Right atrium auricular region (tissue), 2 donors: Measurements from ENCODE around the gene CDCA4. TPM values are rescaled to one million over a fixed set of nuclear protein-coding genes. Genes with fewer than 3 reads are reported as not detected.

ENCODE experiments used
- DNase-seq: peaks from one replicate; pipeline ENCODE4 v3.0.0-alpha.2; 2019; ENCODE audit warnings: low spot score
- H3K27ac ChIP-seq, 2 donors: fragments of 200-600 bp; sonication (generic); 1 replicate in 1 of 2; 2 replicates in 1 of 2; pipeline ENCODE4 v1.5.1; 2016 to 2019
- H3K27me3 ChIP-seq, 2 donors: fragments of 200-600 bp; sonication (generic); one replicate each; pipeline versions ENCODE4 v1.5.1 to v1.6.0; 2017 to 2019
- H3K36me3 ChIP-seq: fragments of 200-600 bp; sonication (generic); one replicate; pipeline ENCODE4 v1.5.1; 2016
- H3K4me1 ChIP-seq, 2 donors: fragments of 200-600 bp; sonication (generic); one replicate each; pipeline versions ENCODE4 v1.5.1 to v1.6.0; 2017 to 2019
- H3K4me3 ChIP-seq, 2 donors: fragments of 200-600 bp; sonication (generic); 1 replicate in 1 of 2; 2 replicates in 1 of 2; pipeline ENCODE4 v1.5.1; 2017 to 2019; ENCODE audit warnings: mild to moderate bottlenecking in 1 of 2, moderate library complexity in 1 of 2
- H3K9me3 ChIP-seq, 2 donors: fragments of 200-600 bp; sonication (generic); one replicate each; pipeline ENCODE4 v1.5.1; 2019
- CTCF ChIP-seq, 2 donors: fragments of 200-600 bp; sonication (generic); IDR thresholded peaks; one replicate each; pipeline ENCODE4 v1.5.1; 2019; ENCODE audit warnings: antibody characterized with exemption in 2 of 2
- total RNA-seq, 2 donors: library from RNA; depleted of rRNA; stranded (reverse); fragments of >200 nt; gene quantifications; one replicate each; pipeline ENCODE4 v1.1.0, GENCODE V29; 2016

CDCA4 gene
- total RNA-seq, 2 donors from 2014 or later = 3.3 to 5.1 TPM

DNA sequence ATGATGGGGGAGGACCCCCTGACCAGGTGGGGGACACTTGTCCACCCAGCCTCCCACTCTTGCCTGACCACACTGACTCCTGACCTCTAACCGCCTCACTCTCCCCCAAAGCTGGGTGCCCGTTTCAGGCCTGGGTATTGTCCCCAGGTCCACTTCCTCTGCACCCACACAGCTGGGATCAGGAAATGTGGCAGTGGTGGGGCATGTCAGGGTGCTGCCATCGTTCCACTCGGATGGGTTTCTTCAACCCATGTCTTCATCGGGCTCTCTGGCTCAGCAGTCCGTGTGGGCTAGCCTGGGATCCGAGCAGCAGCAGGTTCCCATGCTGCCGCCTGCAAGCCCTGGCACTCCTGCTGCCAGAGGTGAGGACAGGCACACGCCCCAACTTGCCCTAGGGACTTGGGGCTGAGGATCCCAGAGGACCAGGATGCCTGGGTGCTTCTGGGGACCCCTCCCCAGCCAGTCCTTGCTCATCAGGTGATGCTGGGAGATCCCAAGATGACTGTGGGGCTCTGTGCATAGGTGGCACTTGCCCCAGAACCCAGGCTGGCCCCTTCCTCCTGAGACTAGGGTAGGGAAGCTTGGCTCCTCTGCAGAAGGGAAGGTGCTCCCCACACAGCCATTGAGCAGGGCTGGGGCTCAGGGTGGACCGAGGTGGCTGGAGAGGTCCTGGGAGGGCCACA lies 38.2 kb downstream of the CDCA4 start:
- no peak for DNase-seq
- Histone ChIP-seq H3K36me3 (no peaks in the 10 kb centered on the region), H3K27ac (no peak overlapping the region), H3K27me3 (no peaks in the 10 kb centered on the region), H3K9me3 (no peaks in the 10 kb centered on the region), H3K4me1 (peaks cover 0 to 41% of the 10 kb centered on the region in 2 donors), H3K4me3 (no peak overlapping the region)
- TF ChIP-seq CTCF (IDR thresholded peaks at IDR 0.05) = no peak

- Histone ChIP-seq H3K9me3 (no peaks in the 10 kb centered on the region), H3K4me3 (no peak overlapping the region), H3K27ac (no peak overlapping the region), H3K27me3 (no peaks in the 10 kb centered on the region), H3K4me1 (peaks cover 0 to 48% of the 10 kb centered on the region in 2 donors), H3K36me3 (no peaks in the 10 kb centered on the region)
- no peak for TF ChIP-seq CTCF (IDR thresholded peaks at IDR 0.05)
- DNase-seq = no peak
Observed at GRCh38 chr14:104981699-104982541, 39.0 kb downstream of the CDCA4 start.

- Histone ChIP-seq H3K9me3 (no peaks in the 10 kb centered on the region), H3K36me3 (no peaks in the 10 kb centered on the region), H3K4me1 (peaks cover 0 to 48% of the 10 kb centered on the region in 2 donors), H3K27ac (no peak overlapping the region), H3K27me3 (no peaks in the 10 kb centered on the region), H3K4me3 (no peak overlapping the region)
- no peak for TF ChIP-seq CTCF (IDR thresholded peaks at IDR 0.05)
- DNase-seq = no peak
Observed at GRCh38 chr14:104980611-104981531, 40.0 kb downstream of the CDCA4 start.

DNA sequence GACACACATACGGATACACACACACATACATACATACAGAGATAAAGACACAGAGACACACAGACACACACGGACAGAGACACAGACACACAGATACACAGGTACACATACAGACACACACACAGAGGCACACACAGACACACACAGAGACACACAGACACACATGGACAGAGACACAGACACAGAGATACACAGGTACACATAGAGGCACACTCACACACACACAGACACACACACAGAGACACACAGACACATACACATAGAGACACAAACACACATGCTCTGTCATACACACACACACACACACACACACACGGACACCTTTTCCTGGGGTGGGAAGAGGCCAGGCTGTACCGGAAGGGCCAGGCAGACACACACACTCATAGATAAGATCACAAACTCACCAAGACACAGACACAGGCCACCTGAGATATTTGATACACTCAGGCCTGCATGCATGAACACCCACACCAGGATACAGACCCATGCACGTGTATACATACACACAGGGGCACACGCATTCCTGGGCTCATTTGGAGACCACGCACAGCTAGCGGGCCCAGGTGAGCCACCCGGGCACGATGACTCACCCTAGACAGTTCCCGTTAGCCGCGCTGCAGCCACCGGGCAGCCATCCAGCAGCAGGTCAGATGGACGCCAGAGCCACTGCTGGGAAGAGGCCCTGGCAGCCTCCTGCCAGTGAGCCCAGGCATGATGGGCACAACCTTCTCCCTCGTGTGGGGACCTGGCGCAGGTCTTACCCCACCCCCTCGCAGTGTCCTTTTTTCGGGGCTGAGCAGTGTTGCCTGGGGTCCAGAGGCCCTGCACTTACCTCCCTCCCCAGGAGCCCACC lies 40.9 kb downstream of the CDCA4 start:
- Histone ChIP-seq H3K4me3 (no peak overlapping the region), H3K9me3 (no peaks in the 10 kb centered on the region), H3K27me3 (no peaks in the 10 kb centered on the region), H3K36me3 (no peaks in the 10 kb centered on the region), H3K27ac (peak overlapping the region in 1 of 2 donors; percentile 8), H3K4me1 (peaks cover 0 to 54% of the 10 kb centered on the region in 2 donors)
- TF ChIP-seq CTCF (IDR thresholded peaks at IDR 0.05) = no peak
- no peak for DNase-seq
